ENCODE data around the gene MYCT1.

- TF ChIP-seq EP300 (IDR thresholded peaks at IDR 0.05; ENCODE audit: borderline replicate concordance) = no peak
- TF ChIP-seq TAF1 (IDR thresholded peaks at IDR 0.05; ENCODE audit: low read depth) = no peak
- TF ChIP-seq NFIC (IDR thresholded peaks at IDR 0.05) = no peak
- TF ChIP-seq MAX (IDR thresholded peaks at IDR 0.05) = no peak
- TF ChIP-seq YY1 (IDR thresholded peaks at IDR 0.05; ENCODE audit: low read depth) = no peak
- TF ChIP-seq RAD21 (IDR thresholded peaks at IDR 0.05; ENCODE audit: low read depth) = no peak
- no peak for TF ChIP-seq USF1 (IDR thresholded peaks at IDR 0.05)
- no peak for TF ChIP-seq REST (IDR thresholded peaks at IDR 0.05; ENCODE audit: low read depth)
- no peak for TF ChIP-seq TCF12 (IDR thresholded peaks at IDR 0.05; ENCODE audit: low read depth)
These were observed 16.7 kb upstream of the MYCT1 start for GRCh38 chr6:152680879-152681517.

Measured in Ishikawa (cell line).